OCI-LY1 (cell line): ENCODE data around the gene SCAMP3.

Experiments
- CTCF ChIP-seq: fragments of 200-600 bp; sonication (generic), shearing (Covaris generic); IDR thresholded peaks from 2 replicates; pipeline ENCODE4 v1.5.1; 2017; ENCODE audit warnings: mild to moderate bottlenecking, antibody characterized with exemption, low read length, moderate library complexity, mixed read lengths
- EZH2 ChIP-seq: fragments of 200-600 bp; sonication (generic), shearing (Covaris generic); IDR thresholded peaks from 2 replicates; pipeline ENCODE4 v1.8.0; 2017; ENCODE audit warnings: borderline replicate concordance, mixed run types, mild to moderate bottlenecking, antibody characterized with exemption, low read length, moderate library complexity, mixed read lengths

- TF ChIP-seq EZH2, result no peak
- no peak for TF ChIP-seq CTCF
Measured at GRCh38 chr1:155254228-155254713, 7.9 kb downstream of the SCAMP3 start.
